HG03108 (cell line): ENCODE results near the gene NCAM2.

ENCODE experiments used
- ATAC-seq: cut with Tn5 transposase; IDR thresholded peaks from one replicate; pipeline ENCODE4 v1.9.1; 2021; ENCODE audit warnings: moderate library complexity; ENCODE audit not compliant: unreplicated experiment

The NCAM2 gene

GRCh38 chr21:21204366-21204996 is 206.3 kb downstream of the NCAM2 start:
- no peak for ATAC-seq

GRCh38 chr21:21205604-21206003 is 207.4 kb downstream of the NCAM2 start:
- no peak for ATAC-seq

GRCh38 chr21:21210552-21210951 is 212.3 kb downstream of the NCAM2 start:
- no peak for ATAC-seq

GRCh38 chr21:21213297-21213696 is 215.1 kb downstream of the NCAM2 start:
- no peak for ATAC-seq

- no peak for ATAC-seq
Observed at GRCh38 chr21:21216047-21216446, 217.8 kb downstream of the NCAM2 start.

- no peak for ATAC-seq
Observed at GRCh38 chr21:21226472-21226871, 228.3 kb downstream of the NCAM2 start.

- ATAC-seq = no peak
Observed at GRCh38 chr21:21230672-21231071, 232.5 kb downstream of the NCAM2 start.

- no peak for ATAC-seq
Observed at GRCh38 chr21:21231913-21232312, 233.7 kb downstream of the NCAM2 start.

- no peak for ATAC-seq
Observed at GRCh38 chr21:21232320-21232719, 234.1 kb downstream of the NCAM2 start.

- no peak for ATAC-seq
Observed at GRCh38 chr21:21233051-21233450, 234.8 kb downstream of the NCAM2 start.

GRCh38 chr21:21236996-21237395 is 238.8 kb downstream of the NCAM2 start:
- no peak for ATAC-seq

GRCh38 chr21:21238629-21239400 is 240.6 kb downstream of the NCAM2 start:
- no peak for ATAC-seq

- no peak for ATAC-seq
Observed at GRCh38 chr21:21241391-21241790, 243.2 kb downstream of the NCAM2 start.

GRCh38 chr21:21246007-21246406 is 247.8 kb downstream of the NCAM2 start:
- no peak for ATAC-seq

- no peak for ATAC-seq
Observed at GRCh38 chr21:21247424-21247823, 249.2 kb downstream of the NCAM2 start.

- no peak for ATAC-seq
Observed at GRCh38 chr21:21262048-21262447, 263.8 kb downstream of the NCAM2 start.

- no peak for ATAC-seq
Observed at GRCh38 chr21:21268061-21268471, 269.9 kb downstream of the NCAM2 start.

GRCh38 chr21:21268885-21269284 is 270.7 kb downstream of the NCAM2 start:
- ATAC-seq = no peak

GRCh38 chr21:21279193-21279901 is 281.1 kb downstream of the NCAM2 start:
- no peak for ATAC-seq

- no peak for ATAC-seq
Observed at GRCh38 chr21:21283810-21284209, 285.6 kb downstream of the NCAM2 start.

GRCh38 chr21:21286170-21286798 is 288.1 kb downstream of the NCAM2 start:
- no peak for ATAC-seq
